Activated naive CD8-positive, alpha-beta T cell treated with anti-CD3 and anti-CD28 coated beads, Interleukin-2, amount 50 U/mL, for 24 hours (primary cell): ENCODE measurements around the gene SSNA1.

Experiments used
- ATAC-seq: fragments of 150-1000 bp; cut with Tn5 transposase; one replicate; pipeline ENCODE4 v1.10.0; 2021
- DNase-seq: peaks from one replicate; pipeline ENCODE4 v3.0.0; 2021
- H3K27ac Mint-ChIP-seq: one replicate; pipeline ENCODE4 v1.8.0; 2021; ENCODE audit warnings: mild to moderate bottlenecking, mixed read lengths
- H3K27me3 Mint-ChIP-seq: one replicate; pipeline ENCODE4 v1.8.0; 2021; ENCODE audit warnings: mixed read lengths
- H3K36me3 Mint-ChIP-seq: one replicate; pipeline ENCODE4 v1.8.0; 2021; ENCODE audit warnings: low read depth, mixed read lengths
- H3K4me1 Mint-ChIP-seq: one replicate; pipeline ENCODE4 v1.8.0; 2021; ENCODE audit warnings: mixed read lengths
- H3K4me3 Mint-ChIP-seq: one replicate; pipeline ENCODE4 v1.8.0; 2021; ENCODE audit warnings: mild to moderate bottlenecking, moderate library complexity, mixed read lengths
- H3K9me3 Mint-ChIP-seq: one replicate; pipeline ENCODE4 v1.8.0; 2021; ENCODE audit warnings: mixed read lengths

The SSNA1 gene

GRCh38 chr9:137148242-137148641 lies 40.2 kb upstream of the SSNA1 start:
- ATAC-seq, result no peak

GRCh38 chr9:137148661-137149060 lies 39.8 kb upstream of the SSNA1 start:
- no peaks in the 10 kb centered on the region for H3K36me3 Mint-ChIP-seq
- no peak overlapping the region for H3K4me3 Mint-ChIP-seq
- H3K9me3 Mint-ChIP-seq, result no peaks in the 10 kb centered on the region
- ATAC-seq (no peak), DNase-seq (no peak)
- H3K4me1 Mint-ChIP-seq, result peaks cover 8% of the 10 kb centered on the region
- peaks cover 13% of the 10 kb centered on the region for H3K27me3 Mint-ChIP-seq
- H3K27ac Mint-ChIP-seq, result no peak overlapping the region

More at GRCh38 chr9:137148242-137148641, 40.2 kb upstream of the SSNA1 start:
- no peaks in the 10 kb centered on the region for H3K36me3 Mint-ChIP-seq
- no peaks in the 10 kb centered on the region for H3K9me3 Mint-ChIP-seq
- no peak for DNase-seq
- H3K27me3 Mint-ChIP-seq, result peaks cover 13% of the 10 kb centered on the region
- no peak overlapping the region for H3K27ac Mint-ChIP-seq
- no peak overlapping the region for H3K4me3 Mint-ChIP-seq
- H3K4me1 Mint-ChIP-seq, result peaks cover 8% of the 10 kb centered on the region

DNA sequence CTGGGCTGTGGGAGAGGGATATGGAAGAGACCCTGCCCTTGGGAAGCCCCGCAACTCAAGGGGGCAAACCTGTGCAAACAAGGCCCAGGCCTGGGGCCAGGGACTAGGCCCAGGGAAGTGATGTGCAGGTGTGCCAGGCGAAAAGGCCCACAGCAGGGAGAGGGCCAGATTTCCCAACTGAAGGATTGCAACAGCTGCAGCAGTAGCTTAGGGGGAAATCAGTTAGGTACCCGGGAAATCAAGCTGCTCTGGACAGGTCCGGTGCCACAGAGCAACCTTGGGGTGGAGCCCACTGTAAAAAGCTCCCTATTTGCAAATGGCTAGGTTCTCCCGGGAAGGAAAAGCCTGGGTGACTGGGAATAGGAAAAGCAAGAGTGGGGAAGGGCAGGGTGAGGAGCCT lies 39.1 kb upstream of the SSNA1 start:
- H3K9me3 Mint-ChIP-seq, result no peaks in the 10 kb centered on the region
- DNase-seq (no peak), ATAC-seq (no peak)
- peaks cover 8% of the 10 kb centered on the region for H3K4me1 Mint-ChIP-seq
- H3K36me3 Mint-ChIP-seq, result no peaks in the 10 kb centered on the region
- H3K27ac Mint-ChIP-seq, result no peak overlapping the region
- H3K27me3 Mint-ChIP-seq, result peaks cover 10% of the 10 kb centered on the region
- no peak overlapping the region for H3K4me3 Mint-ChIP-seq

- no peak for ATAC-seq
- Mint-ChIP-seq H3K9me3 (no peaks in the 10 kb centered on the region), H3K36me3 (no peaks in the 10 kb centered on the region), H3K4me1 (peaks cover 8% of the 10 kb centered on the region), H3K27ac (no peak overlapping the region), H3K4me3 (no peak overlapping the region), H3K27me3 (peaks cover 13% of the 10 kb centered on the region)
- DNase-seq, result peak; percentile 59
Observed at GRCh38 chr9:137149942-137150616, 38.4 kb upstream of the SSNA1 start.

- peak; percentile 75 for DNase-seq
- H3K36me3 Mint-ChIP-seq, result no peaks in the 10 kb centered on the region
- ATAC-seq, result peak; percentile 31
Observed at GRCh38 chr9:137150617-137151457, 37.6 kb upstream of the SSNA1 start.

GRCh38 chr9:137152844-137153405 lies 35.6 kb upstream of the SSNA1 start:
- Mint-ChIP-seq H3K27me3 (peaks cover 16% of the 10 kb centered on the region), H3K4me3 (no peak overlapping the region), H3K27ac (no peak overlapping the region), H3K36me3 (no peaks in the 10 kb centered on the region), H3K9me3 (no peaks in the 10 kb centered on the region), H3K4me1 (peaks cover 12% of the 10 kb centered on the region)
- DNase-seq (no peak), ATAC-seq (no peak)

More at GRCh38 chr9:137150617-137151457, 37.6 kb upstream of the SSNA1 start:
- no peaks in the 10 kb centered on the region for H3K9me3 Mint-ChIP-seq
- H3K27me3 Mint-ChIP-seq, result peaks cover 16% of the 10 kb centered on the region
- H3K4me1 Mint-ChIP-seq, result peaks cover 8% of the 10 kb centered on the region
- no peak overlapping the region for H3K4me3 Mint-ChIP-seq
- H3K27ac Mint-ChIP-seq, result no peak overlapping the region

DNA sequence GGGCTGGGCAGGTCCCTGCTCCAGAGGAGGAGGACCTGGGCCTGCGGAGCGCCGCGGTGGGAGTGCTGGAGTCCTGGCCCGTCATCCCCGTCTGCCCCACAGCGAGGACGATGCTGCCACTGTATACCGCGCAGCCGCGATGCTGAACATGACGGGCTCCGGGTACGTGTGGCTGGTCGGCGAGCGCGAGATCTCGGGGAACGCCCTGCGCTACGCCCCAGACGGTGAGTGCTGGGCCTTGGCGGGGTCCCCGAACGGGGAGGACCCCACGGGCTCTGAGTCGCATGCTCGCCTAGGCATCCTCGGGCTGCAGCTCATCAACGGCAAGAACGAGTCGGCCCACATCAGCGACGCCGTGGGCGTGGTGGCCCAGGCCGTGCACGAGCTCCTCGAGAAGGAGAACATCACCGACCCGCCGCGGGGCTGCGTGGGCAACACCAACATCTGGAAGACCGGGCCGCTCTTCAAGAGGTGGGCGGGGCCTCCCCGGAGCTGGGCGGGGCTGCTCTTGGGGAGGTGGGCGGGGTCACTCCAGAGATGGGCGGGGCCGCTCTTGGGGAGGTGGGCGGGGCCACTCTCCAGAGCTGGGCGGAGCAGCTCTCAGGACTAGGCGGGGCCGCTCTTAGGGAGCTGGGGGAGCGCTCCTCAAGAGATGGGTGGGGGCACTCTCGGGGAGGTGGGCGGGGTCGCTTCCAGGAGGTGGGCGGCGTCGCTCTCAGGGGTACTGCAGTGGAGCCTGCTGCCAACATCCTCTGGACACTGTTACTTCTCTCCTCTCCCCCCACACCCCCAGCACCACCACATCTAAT lies 31.7 kb upstream of the SSNA1 start:
- H3K4me3 Mint-ChIP-seq, result peak overlapping the region; percentile 38
- no peak overlapping the region for H3K27ac Mint-ChIP-seq
- H3K27me3 Mint-ChIP-seq, result peaks cover 40% of the 10 kb centered on the region
- H3K4me1 Mint-ChIP-seq, result peaks cover 12% of the 10 kb centered on the region
- peak; percentile 69 for DNase-seq
- no peaks in the 10 kb centered on the region for H3K9me3 Mint-ChIP-seq
- ATAC-seq, result peak; percentile 56
- H3K36me3 Mint-ChIP-seq, result no peaks in the 10 kb centered on the region

DNA sequence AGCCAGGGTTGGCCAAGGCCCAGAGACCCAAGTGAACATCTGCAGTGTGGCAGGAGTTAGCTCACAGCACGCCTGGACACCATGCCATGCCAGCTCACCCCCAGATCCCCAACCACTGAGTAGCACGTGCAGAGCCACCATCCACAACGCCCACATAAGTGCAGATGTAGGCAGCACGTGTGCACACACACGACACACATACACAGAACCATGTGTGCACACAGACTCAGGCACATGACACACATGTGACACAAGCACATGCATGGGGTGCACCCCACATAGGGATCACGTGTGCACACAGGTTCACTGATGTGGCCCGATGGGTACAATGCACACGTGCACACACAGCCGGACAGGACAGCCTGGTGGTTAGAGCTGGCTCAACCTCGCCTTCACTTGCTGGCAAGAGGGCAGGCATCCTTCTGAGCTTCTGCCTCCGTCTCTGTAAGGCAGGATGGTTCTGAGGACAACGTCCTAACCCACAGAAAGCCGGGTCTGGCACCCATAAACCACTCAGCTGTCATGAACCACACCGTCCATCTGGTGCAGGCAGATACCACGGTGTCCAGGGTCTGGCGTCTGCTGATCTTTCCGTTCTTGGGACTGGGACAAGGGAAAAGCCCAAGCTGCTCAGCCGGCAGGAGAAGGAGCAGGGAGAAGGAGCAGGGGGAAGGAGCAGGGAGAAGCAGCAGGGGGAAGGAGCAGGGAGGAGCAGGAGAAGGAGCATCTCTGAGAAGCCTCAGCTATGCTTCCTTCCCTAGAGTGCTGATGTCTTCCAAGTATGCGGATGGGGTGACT lies 30.7 kb upstream of the SSNA1 start:
- H3K4me1 Mint-ChIP-seq, result peaks cover 12% of the 10 kb centered on the region
- no peaks in the 10 kb centered on the region for H3K36me3 Mint-ChIP-seq
- no peak for ATAC-seq
- H3K27me3 Mint-ChIP-seq, result peaks cover 43% of the 10 kb centered on the region
- H3K9me3 Mint-ChIP-seq, result no peaks in the 10 kb centered on the region
- no peak for DNase-seq
- H3K4me3 Mint-ChIP-seq, result no peak overlapping the region
- no peak overlapping the region for H3K27ac Mint-ChIP-seq

DNA sequence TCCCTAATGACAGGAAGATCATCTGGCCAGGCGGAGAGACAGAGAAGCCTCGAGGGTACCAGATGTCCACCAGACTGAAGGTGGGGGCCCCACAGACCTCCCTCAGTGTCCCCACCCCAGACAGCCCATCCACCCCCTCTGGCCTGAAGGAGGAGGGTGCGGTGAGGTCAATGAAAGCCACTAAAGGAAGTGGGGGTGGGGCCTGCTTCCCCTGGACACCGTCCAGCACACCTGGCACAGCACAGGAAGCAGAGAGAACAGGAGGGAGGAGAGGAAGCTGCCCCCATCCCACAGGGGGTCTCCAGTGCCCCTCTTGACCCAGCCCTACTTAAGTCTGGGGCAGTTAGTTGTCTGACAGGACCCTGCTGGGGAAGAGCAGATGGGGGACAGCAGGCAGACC lies 29.9 kb upstream of the SSNA1 start:
- Mint-ChIP-seq H3K36me3 (no peaks in the 10 kb centered on the region), H3K4me1 (peaks cover 13% of the 10 kb centered on the region), H3K4me3 (no peak overlapping the region), H3K9me3 (no peaks in the 10 kb centered on the region), H3K27ac (no peak overlapping the region), H3K27me3 (peaks cover 46% of the 10 kb centered on the region)
- ATAC-seq (no peak), DNase-seq (no peak)

DNA sequence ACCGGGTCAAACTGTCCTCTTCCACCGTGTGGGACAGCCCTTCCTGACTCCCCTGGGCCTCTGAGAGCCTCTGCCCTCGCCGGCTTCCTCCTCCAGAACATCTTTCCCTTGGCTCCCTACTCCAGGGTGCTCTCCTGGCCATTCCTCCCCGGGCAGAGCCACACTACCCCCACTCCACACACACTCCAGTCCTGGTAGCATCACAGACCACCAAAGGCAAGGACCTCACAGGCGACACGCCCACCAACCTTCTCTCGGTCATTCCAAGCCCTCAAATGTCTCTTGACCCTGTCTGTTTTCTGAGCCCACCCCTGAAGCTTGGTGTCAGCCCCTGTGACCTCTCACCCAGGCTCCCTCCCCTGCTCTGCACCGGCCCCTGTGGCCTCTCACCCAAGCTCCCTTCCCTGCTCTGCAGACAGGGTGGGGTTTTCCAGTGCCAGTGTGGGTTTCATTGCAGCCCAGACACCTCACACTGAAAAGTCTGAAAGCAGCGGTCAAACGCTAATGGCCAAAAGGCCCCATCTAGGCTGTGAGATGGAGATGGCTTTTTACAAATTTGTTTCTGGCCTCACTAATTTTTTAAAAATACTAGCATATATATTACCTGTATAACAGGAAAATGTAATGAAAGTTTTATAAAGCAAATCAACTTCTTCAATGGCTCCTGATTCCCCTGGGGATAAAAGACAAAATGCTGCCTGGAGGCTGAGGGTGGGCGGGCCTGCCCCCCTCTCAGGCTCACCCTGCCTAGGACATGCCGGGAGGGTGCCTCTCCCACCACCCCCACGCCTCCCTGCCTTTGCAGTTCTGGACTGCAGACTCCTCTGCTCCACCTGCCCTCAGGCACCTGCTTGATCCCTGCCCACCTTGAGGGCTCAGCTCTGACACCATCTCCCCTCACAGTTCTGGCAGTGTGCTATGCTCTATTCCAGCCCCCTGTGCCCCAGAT lies 29.1 kb upstream of the SSNA1 start:
- no peaks in the 10 kb centered on the region for H3K9me3 Mint-ChIP-seq
- peaks cover 13% of the 10 kb centered on the region for H3K4me1 Mint-ChIP-seq
- H3K4me3 Mint-ChIP-seq, result no peak overlapping the region
- DNase-seq (no peak), ATAC-seq (no peak)
- H3K27me3 Mint-ChIP-seq, result peaks cover 50% of the 10 kb centered on the region
- no peak overlapping the region for H3K27ac Mint-ChIP-seq
- H3K36me3 Mint-ChIP-seq, result no peaks in the 10 kb centered on the region

DNA sequence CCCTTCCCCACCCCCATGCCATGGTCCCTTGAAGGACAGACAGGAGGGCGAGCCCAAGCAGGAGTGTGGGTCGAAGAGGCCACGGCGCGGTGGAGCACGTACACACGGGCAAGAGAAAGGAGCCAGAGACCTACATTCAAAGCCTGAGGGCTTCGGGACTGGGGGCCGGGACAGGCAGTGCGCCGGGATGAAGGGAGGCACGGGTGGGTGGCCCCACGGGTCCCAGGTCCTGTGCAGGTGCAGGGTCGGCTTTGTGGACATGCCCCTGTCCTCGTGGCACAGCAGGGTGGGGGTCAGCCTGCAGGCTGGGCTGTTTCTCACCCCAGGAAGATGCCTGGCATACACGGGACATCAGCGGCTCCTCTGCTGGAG lies 28.4 kb upstream of the SSNA1 start:
- DNase-seq, result no peak
- Mint-ChIP-seq H3K36me3 (no peaks in the 10 kb centered on the region), H3K9me3 (no peaks in the 10 kb centered on the region), H3K27me3 (peaks cover 51% of the 10 kb centered on the region), H3K4me1 (peaks cover 13% of the 10 kb centered on the region), H3K27ac (no peak overlapping the region), H3K4me3 (no peak overlapping the region)
- ATAC-seq, result no peak

DNA sequence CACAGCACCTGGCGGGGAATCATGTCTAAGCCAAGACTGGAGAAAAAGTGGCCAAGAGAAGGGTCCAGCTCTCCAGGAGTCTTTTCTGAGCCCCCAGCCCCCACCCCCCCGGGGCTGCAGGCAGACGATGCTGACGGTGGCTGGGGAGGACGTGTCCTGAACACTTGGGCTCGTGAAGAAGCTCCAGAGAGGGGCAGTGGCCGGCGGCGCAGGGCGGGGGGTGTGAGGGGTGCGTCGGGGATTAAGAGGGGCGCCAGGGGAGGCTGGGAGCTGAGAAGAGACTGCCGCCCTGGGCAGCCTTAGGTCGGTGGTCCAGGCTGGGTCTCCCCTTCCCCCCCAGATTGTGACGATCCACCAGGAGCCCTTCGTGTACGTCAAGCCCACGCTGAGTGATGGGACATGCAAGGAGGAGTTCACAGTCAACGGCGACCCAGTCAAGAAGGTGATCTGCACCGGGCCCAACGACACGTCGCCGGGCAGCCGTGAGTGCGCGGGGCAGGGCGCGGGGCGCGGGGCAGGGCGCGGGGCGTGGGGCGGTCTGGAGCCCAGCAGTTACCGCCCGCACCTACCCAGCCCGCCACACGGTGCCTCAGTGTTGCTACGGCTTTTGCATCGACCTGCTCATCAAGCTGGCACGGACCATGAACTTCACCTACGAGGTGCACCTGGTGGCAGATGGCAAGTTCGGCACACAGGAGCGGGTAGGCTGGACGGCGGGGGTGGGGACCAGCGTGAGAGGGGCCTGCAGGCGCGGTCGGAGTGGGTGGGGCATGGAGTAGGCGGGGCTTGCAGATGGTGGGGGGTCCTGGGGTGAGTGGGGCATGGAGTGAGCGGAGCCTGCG lies 27.5 kb upstream of the SSNA1 start:
- H3K27ac Mint-ChIP-seq, result no peak overlapping the region
- ATAC-seq, result no peak
- no peaks in the 10 kb centered on the region for H3K9me3 Mint-ChIP-seq
- peaks cover 53% of the 10 kb centered on the region for H3K27me3 Mint-ChIP-seq
- no peak for DNase-seq
- peaks cover 13% of the 10 kb centered on the region for H3K4me1 Mint-ChIP-seq
- no peaks in the 10 kb centered on the region for H3K36me3 Mint-ChIP-seq
- H3K4me3 Mint-ChIP-seq, result no peak overlapping the region
